ENCODE data around the gene IL20RB. TPM values are rescaled to one million over a fixed set of nuclear protein-coding genes. Genes with fewer than 3 reads are reported as not detected.

IL20RB gene, protein sequence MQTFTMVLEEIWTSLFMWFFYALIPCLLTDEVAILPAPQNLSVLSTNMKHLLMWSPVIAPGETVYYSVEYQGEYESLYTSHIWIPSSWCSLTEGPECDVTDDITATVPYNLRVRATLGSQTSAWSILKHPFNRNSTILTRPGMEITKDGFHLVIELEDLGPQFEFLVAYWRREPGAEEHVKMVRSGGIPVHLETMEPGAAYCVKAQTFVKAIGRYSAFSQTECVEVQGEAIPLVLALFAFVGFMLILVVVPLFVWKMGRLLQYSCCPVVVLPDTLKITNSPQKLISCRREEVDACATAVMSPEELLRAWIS
- total RNA-seq (2013) = 0.77 TPM
- 1 to 10 TPM in 1 of 3 donors, under 1 TPM in 1, not detected in 1; 0.16 to 1.2 TPM for polyA plus RNA-seq
- polyA minus RNA-seq = 0.28 and 0.40 TPM in 2 replicates
- total RNA-seq = 0.64 to 4.5 (median 2.0) reads per million in 11 experiments

DNA sequence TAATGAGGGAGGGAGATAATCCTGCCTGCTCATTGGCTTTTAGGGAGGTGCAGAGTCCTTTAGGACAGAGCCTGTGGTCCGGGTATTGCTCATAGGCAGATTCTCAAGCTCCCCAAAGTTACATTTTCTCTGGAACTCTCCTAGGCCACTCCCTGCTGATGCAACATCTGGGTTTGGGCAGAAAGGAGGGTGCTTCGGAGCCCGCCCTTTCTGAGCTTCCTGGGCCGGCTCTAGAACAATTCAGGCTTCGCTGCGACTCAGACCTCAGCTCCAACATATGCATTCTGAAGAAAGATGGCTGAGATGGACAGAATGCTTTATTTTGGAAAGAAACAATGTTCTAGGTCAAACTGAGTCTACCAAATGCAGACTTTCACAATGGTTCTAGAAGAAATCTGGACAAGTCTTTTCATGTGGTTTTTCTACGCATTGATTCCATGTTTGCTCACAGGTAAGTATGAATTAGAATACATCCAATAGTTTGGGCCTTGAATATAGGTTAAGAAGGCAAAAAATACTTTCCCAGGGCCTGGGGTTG lies at the start of gene IL20RB:
Gene IL20RB (plus strand): TSS at position 233 of the 538 bp plus-strand sequence. CDS start 131 bp downstream, at position 364.
- Mint-ChIP-seq H3K9me3 (peaks cover 0 to 2% (median 0%) of the 10 kb centered on the region in 7 donors), H3K36me3 (peaks cover 7 to 10% of the 10 kb centered on the region in 2 donors), H3K27ac (no peak within 1 kb of the TSS), H3K27me3 (ENCODE audit: low read depth in 3 of 3) (peaks cover 0 to 2% (median 1%) of the 10 kb centered on the region in 3 donors), H3K4me1 (peaks cover 30% of the 10 kb centered on the region), H3K4me3 (no peak within 1 kb of the TSS)
- Histone ChIP-seq H4K20me1 (ENCODE audit: insufficient read depth, low read length) (no peaks in the 10 kb centered on the region), H3K4me2 (replicated peaks; ENCODE audit: extremely low read depth, low read length, poor library complexity, severe bottlenecking) (no peak within 1 kb of the TSS), H2AFZ (ENCODE audit: insufficient read depth, low read depth, low read length, poor library complexity, severe bottlenecking) (no peak within 1 kb of the TSS), H3K4me3 (replicated peaks in 1 of 3; ENCODE audit: low read depth in 2 of 3, low read length in 3 of 3) (no peak within 1 kb of the TSS), H3K4me1 (ENCODE audit: control insufficient read depth in 1 of 2, insufficient read depth in 2 of 2, low read length in 2 of 2) (peaks cover 3 to 15% of the 10 kb centered on the region in 2 donors), H3K9ac (ENCODE audit: insufficient read depth, low read length, poor library complexity, severe bottlenecking) (no peak within 1 kb of the TSS), H3K27ac (ENCODE audit: low read depth in 1 of 2, low read length in 2 of 2) (no peak within 1 kb of the TSS), H3K79me2 (ENCODE audit: insufficient read depth, low read length) (no peaks in the 10 kb centered on the region), H3K27me3 (ENCODE audit: control insufficient read depth in 2 of 2, insufficient read depth in 2 of 2, low read length in 2 of 2) (no peaks in the 10 kb centered on the region), H3K36me3 (replicated peaks in 1 of 2; ENCODE audit: control insufficient read depth in 1 of 2, insufficient read depth in 2 of 2, low read length in 2 of 2) (peaks cover 0 to 6% of the 10 kb centered on the region in 2 donors), H3K9me3 (replicated peaks in 1 of 2; ENCODE audit: control insufficient read depth in 1 of 2, insufficient read depth in 1 of 2, low read length in 2 of 2) (no peaks in the 10 kb centered on the region)
- intact Hi-C loops (cut with micrococcal nuclease) = no loop called here
- DNase-seq = no peak
- no CpG with 5 or more reads among the region's 7 CpGs for WGBS (ENCODE audit: insufficient coverage)
- TF ChIP-seq CTCF (IDR thresholded peaks at IDR 0.05) = no peak

GRCh38 chr3:136908297-136908696 lies 49.5 kb upstream of the IL20RB start:
- Mint-ChIP-seq H3K27me3 (ENCODE audit: low read depth in 3 of 3) (no peaks in the 10 kb centered on the region), H3K27ac (peak overlapping the region in 1 of 7 donors; percentile 8), H3K9me3 (peaks cover 12 to 21% (median 15%) of the 10 kb centered on the region in 7 donors), H3K4me1 (peaks cover 26% of the 10 kb centered on the region), H3K36me3 (peaks cover 13 to 23% of the 10 kb centered on the region in 2 donors), H3K4me3 (no peak overlapping the region)
- H3K9ac ChIP-seq (ENCODE audit: insufficient read depth, low read length, poor library complexity, severe bottlenecking) = no peak overlapping the region
- no peak overlapping the region for H2AFZ ChIP-seq (ENCODE audit: insufficient read depth, low read depth, low read length, poor library complexity, severe bottlenecking)
- WGBS (ENCODE audit: insufficient coverage) = 100% methylated on average over 2 of the region's 2 CpGs
- H3K4me1 ChIP-seq (ENCODE audit: control insufficient read depth in 1 of 2, insufficient read depth in 2 of 2, low read length in 2 of 2) = no peaks in the 10 kb centered on the region
- H3K27me3 ChIP-seq (ENCODE audit: control insufficient read depth in 2 of 2, insufficient read depth in 2 of 2, low read length in 2 of 2) = no peaks in the 10 kb centered on the region
- H3K27ac ChIP-seq (ENCODE audit: low read depth in 1 of 2, low read length in 2 of 2) = no peak overlapping the region
- H3K4me2 ChIP-seq (replicated peaks; ENCODE audit: extremely low read depth, low read length, poor library complexity, severe bottlenecking) = no peak overlapping the region
- H3K4me3 ChIP-seq (replicated peaks in 1 of 3; ENCODE audit: low read depth in 2 of 3, low read length in 3 of 3) = no peak overlapping the region
- peaks cover 100% of the 10 kb centered on the region for H4K20me1 ChIP-seq (ENCODE audit: insufficient read depth, low read length)
- intact Hi-C loops (cut with micrococcal nuclease) = no loop called here
- H3K9me3 ChIP-seq (replicated peaks in 1 of 2; ENCODE audit: control insufficient read depth in 1 of 2, insufficient read depth in 1 of 2, low read length in 2 of 2) = peaks cover 4 to 14% of the 10 kb centered on the region in 2 donors
- no peak for DNase-seq
- no peak for TF ChIP-seq CTCF (IDR thresholded peaks at IDR 0.05)
- H3K79me2 ChIP-seq (ENCODE audit: insufficient read depth, low read length) = peaks cover 100% of the 10 kb centered on the region
- peaks cover 0 to 2% of the 10 kb centered on the region in 2 donors for H3K36me3 ChIP-seq (replicated peaks in 1 of 2; ENCODE audit: control insufficient read depth in 1 of 2, insufficient read depth in 2 of 2, low read length in 2 of 2)
